Choroid plexus epithelial cell (primary cell): ENCODE data around the gene ULK4.
A peak's percentile ranks its signal among the peaks of the same experiment; 100 is the strongest.
"Not testable (repeated sequence)": the region's sequence is repeated elsewhere in the genome, so short reads cannot be mapped to it uniquely, and the experiment has no call there.

Source experiments
- DNase-seq: peaks from one replicate; pipeline ENCODE4 v3.0.0-alpha.2; 2010; ENCODE audit warnings: low read depth
- H3K4me3 ChIP-seq: 2 replicates; pipeline ENCODE4 v1.5.1; 2011; ENCODE audit warnings: low read depth, mild to moderate bottlenecking, control low read depth, low read length, moderate library complexity
- TF ChIP-seq, protein P1 (sequence below): conservative IDR thresholded peaks from 2 replicates; pipeline ENCODE4 v1.5.1; 2011; ENCODE audit warnings: low read depth, mild to moderate bottlenecking, control low read depth, inconsistent platforms, low read length, moderate library complexity

Gene ULK4

DNA sequence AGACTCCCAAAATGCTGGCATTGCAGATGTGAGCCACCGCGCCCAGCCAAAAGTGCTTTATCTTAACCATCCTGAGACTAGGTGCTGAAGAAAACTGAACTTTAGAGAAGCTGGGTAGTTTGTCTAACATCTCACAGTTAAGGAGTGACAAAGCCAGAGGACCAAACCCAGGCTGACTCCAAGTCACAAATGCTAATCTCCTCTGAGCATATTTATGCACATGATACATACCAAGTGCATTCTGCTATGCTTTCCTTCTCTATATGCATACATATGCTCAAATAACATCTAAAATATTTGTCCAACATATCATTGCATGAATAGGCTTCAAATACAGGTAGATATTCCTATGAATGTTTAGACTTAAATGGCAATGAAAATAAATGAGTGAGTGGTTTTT lies 505.7 kb downstream of the ULK4 start:
- TF ChIP-seq, protein P1, sequence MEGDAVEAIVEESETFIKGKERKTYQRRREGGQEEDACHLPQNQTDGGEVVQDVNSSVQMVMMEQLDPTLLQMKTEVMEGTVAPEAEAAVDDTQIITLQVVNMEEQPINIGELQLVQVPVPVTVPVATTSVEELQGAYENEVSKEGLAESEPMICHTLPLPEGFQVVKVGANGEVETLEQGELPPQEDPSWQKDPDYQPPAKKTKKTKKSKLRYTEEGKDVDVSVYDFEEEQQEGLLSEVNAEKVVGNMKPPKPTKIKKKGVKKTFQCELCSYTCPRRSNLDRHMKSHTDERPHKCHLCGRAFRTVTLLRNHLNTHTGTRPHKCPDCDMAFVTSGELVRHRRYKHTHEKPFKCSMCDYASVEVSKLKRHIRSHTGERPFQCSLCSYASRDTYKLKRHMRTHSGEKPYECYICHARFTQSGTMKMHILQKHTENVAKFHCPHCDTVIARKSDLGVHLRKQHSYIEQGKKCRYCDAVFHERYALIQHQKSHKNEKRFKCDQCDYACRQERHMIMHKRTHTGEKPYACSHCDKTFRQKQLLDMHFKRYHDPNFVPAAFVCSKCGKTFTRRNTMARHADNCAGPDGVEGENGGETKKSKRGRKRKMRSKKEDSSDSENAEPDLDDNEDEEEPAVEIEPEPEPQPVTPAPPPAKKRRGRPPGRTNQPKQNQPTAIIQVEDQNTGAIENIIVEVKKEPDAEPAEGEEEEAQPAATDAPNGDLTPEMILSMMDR, result no peak
- no peak for DNase-seq
- H3K4me3 ChIP-seq, result no peak overlapping the region

DNA sequence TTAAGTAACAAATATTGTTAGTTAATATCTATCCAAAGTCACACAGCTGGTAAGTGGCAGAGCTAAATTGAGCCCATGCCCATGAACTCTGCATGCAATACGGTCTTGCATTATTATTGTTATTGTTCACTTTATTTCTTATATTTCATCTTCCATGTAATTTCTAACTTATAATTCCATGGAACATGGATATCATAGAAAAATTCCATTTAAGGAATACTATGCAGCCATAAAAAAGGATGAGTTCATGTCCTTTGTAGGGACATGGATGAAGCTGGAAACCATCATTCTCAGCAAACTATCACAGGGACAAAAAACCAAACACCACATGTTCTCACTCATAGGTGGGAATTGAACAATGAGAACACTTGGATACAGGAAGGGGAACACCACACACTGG lies 508.3 kb downstream of the ULK4 start:
- H3K4me3 ChIP-seq, DNase-seq: not testable (repeated sequence)

DNA sequence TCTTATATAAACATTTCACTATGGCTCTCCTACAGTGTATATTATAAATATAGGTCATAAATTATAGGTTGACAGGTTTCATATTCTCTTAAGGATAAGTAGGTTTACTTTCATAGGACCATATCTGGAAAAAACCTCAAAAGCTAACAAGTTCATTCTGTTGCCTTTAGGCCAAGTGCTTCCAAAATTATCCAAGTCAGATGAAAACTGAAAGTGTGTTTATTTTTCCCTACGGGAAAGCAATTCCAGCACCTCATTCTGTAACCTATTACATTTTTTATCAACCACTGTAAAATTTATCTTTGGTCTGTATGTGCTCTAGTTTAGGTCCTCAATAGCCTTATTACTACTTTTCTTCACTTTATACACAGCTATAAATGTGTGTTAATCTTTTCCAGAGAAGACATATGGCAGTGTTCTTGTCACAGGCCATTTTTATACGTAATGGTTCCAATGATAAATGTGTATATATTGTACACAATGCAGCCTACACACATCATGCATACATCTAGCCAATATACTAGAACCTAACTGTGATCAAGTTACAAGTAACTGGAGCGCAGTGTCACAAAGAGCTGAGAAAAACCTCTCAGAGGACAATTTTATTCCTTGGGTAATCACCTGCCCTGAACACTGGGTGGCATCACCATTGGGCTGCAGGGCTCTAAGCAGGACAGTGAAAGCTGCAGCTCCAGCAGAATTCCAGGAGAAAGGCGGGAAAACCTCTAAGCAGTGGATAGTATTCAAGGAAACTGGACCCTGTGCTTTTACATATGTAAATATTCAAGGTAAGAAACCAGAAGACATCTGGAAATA lies 511.3 kb downstream of the ULK4 start:
- TF ChIP-seq, protein P1, result peak; percentile 30
- DNase-seq, result no peak
- H3K4me3 ChIP-seq, result no peak overlapping the region

DNA sequence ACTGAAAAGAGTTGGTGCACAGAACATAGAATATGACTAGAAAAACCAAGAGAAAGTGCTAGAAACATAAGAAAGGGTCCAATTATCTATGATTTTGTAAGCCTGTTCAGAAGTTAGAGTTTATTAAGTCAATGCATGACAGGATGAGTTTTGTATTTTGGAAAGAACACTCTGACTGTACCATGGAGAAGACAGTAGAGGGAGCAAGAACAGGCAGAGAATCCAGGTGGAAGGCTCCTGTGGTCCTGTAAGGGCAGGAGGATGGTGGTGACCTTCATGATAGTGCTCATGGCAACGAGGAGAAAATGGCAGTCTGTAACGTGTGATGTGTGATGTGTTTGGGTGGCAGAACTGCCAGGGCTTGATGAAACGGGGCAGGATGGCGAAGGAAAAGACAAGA lies 513.5 kb downstream of the ULK4 start:
- DNase-seq, result no peak
- H3K4me3 ChIP-seq, result no peak overlapping the region
- TF ChIP-seq, protein P1, result peak; percentile 31

DNA sequence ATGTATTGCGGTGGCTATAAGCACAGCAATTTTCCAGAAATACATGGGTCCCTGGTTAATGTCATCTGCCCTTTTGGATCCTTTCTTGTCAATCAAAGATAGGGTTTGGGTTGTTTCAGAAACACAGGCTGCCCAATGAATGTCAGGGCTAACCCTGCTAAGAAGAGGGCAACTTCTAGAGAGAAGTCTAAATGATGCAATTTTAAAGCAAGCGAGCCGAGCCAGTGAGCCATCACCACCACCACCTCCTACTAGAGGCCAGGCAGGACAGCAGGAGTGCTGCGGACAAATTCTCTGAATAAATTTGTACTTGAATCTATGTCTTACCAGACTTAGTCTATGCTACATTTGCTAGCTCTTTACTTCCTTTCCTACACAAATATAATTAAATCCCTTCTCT lies 514.2 kb downstream of the ULK4 start:
- no peak for DNase-seq
- no peak overlapping the region for H3K4me3 ChIP-seq
- TF ChIP-seq, protein P1, result no peak

DNA sequence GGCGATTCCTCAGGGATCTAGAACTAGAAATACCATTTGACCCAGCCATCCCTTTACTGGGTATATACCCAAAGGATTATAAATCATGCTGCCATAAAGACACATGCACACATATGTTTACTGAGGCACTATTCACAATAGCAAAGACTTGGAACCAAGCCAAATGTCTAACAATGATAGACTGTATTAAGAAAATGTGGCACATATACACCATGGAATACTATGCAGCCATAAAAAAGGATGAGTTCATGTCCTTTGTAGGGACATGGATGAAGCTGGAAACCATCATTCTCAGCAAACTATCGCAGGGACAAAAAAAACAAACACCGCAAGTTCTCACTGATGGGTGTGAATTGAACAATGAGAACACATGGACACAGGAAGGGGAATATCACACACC lies 515.6 kb downstream of the ULK4 start:
- not testable (repeated sequence) for H3K4me3 ChIP-seq, DNase-seq

DNA sequence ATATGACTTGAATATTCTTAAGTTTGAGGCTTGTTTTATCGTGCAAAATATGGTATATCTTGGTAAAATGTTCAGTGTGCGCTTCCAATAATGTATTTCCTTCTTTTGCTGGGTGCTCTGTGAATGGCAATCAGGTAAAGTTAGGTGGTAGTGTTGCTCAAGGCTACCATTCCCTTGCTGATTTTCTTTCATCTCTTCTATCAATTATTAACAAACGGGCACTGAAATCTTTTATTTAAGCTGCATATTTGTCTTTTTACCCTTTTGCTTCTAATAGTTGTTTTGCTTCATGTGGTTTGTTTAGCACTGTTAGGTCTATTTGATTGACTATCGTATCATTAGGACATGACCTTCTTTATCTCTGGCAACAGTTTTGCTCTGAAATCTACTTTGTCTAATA lies 520.3 kb downstream of the ULK4 start:
- TF ChIP-seq, protein P1, result no peak
- H3K4me3 ChIP-seq, result no peak overlapping the region
- DNase-seq, result no peak

DNA sequence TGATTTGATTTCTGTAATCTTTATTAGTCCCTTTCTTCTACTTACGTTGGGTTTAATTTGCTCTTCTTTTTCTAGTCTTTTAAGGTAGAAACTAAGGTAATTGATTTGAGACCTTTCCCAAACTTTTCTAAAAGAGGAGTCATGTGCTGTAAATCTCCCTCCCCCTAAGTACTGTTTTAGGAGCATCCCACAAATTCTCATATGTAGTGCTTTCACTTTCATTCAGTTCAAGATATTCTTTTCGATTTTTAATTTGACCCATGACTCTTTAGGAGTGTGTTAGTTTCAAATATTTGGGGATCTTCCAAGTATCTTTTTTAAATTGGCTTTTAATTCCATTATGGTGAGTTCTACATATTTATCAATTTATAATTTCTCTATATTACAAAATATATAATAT lies 520.8 kb downstream of the ULK4 start:
- no peak for DNase-seq
- no peak overlapping the region for H3K4me3 ChIP-seq
- TF ChIP-seq, protein P1, result no peak
